ENCODE results near the gene MICU1. TPM values are rescaled to one million over a fixed set of nuclear protein-coding genes. Genes with fewer than 3 reads are reported as not detected.

MICU1 gene
- polyA plus RNA-seq, 1 of the 3 experiments (the other 2 are of a cell fraction): 24.6 TPM

DNA sequence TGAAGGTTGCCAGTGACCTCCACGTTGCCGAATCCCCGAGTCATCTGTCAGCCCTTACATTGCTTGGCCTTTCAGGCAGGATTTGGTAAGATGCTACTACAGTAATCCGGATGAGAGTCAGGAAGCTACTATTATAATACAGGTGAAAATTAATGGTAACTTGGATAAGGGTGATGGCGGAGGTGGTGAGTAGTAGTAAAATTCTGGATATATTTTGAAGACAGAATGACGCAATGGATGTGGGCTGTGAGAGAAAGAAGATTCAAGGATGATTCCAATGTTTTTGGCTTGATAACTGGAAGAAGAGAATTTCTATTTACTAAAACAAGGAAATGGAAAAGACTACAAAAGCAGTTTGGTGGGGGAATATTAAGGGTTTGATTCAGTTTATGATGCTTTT, 269.8 kb downstream of the MICU1 start:
- Histone ChIP-seq H3K27ac (ENCODE audit: low read depth in 2 of 2, low read length in 1 of 2) (no peak overlapping the region), H3K9me3 (no peaks in the 10 kb centered on the region), H3K9ac (no peak overlapping the region), H3K9me2 (no peaks in the 10 kb centered on the region), H3F3A (replicated peaks; ENCODE audit: insufficient read depth) (peaks cover 3% of the 10 kb centered on the region), H3K36me3 (replicated peaks in 1 of 2; ENCODE audit: control insufficient read depth in 1 of 2, insufficient read depth in 2 of 2, low read length in 1 of 2) (peaks cover 6 to 14% of the 10 kb centered on the region in 2 experiments), H3K4me2 (no peak overlapping the region), H3K79me2 (ENCODE audit: insufficient read depth) (peaks cover 31% of the 10 kb centered on the region), H3K4me3 (ENCODE audit: low read depth in 2 of 2, low read length in 1 of 2) (no peak overlapping the region), H2AFZ (ENCODE audit: low read depth) (no peak overlapping the region), H3K4me1 (ENCODE audit: control insufficient read depth in 1 of 2, insufficient read depth in 2 of 2, low read depth in 1 of 2, low read length in 1 of 2) (peaks cover 9 to 15% of the 10 kb centered on the region in 2 experiments; a peak in 1 of 4 replicates), H3K27me3 (ENCODE audit: insufficient read depth) (no peaks in the 10 kb centered on the region), H4K20me1 (ENCODE audit: insufficient read depth) (no peaks in the 10 kb centered on the region)
- ChIA-PET POLR2A (no interaction called here), CTCF (no interaction called here)
- no peak for TF ChIP-seq GATA2 (CRISPR knock-in tag; IDR thresholded peaks at IDR 0.05)
- TF ChIP-seq, protein P1, sequence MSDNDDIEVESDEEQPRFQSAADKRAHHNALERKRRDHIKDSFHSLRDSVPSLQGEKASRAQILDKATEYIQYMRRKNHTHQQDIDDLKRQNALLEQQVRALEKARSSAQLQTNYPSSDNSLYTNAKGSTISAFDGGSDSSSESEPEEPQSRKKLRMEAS (IDR thresholded peaks at IDR 0.05; ENCODE audit: low read depth): no peak
- TF ChIP-seq FOXM1 (IDR thresholded peaks at IDR 0.05; ENCODE audit: low read depth): no peak
- no peak for TF ChIP-seq MEF2A (IDR thresholded peaks at IDR 0.05; ENCODE audit: borderline replicate concordance, low read depth)
- TF ChIP-seq CHD2 (IDR thresholded peaks at IDR 0.05; ENCODE audit: low read length, partially characterized antibody): no peak
- TF ChIP-seq JUND (IDR thresholded peaks at IDR 0.05): no peak
- TF ChIP-seq EP300 (IDR thresholded peaks at IDR 0.05; ENCODE audit: borderline replicate concordance in 1 of 2, low read depth in 1 of 2, low read length in 1 of 2): no peak
- TF ChIP-seq RFX5 (IDR thresholded peaks at IDR 0.05; ENCODE audit: low read length): no peak
- no peak for TF ChIP-seq TAF1 (IDR thresholded peaks at IDR 0.05; ENCODE audit: borderline replicate concordance, low read depth, low read length)
- TF ChIP-seq, protein P2, sequence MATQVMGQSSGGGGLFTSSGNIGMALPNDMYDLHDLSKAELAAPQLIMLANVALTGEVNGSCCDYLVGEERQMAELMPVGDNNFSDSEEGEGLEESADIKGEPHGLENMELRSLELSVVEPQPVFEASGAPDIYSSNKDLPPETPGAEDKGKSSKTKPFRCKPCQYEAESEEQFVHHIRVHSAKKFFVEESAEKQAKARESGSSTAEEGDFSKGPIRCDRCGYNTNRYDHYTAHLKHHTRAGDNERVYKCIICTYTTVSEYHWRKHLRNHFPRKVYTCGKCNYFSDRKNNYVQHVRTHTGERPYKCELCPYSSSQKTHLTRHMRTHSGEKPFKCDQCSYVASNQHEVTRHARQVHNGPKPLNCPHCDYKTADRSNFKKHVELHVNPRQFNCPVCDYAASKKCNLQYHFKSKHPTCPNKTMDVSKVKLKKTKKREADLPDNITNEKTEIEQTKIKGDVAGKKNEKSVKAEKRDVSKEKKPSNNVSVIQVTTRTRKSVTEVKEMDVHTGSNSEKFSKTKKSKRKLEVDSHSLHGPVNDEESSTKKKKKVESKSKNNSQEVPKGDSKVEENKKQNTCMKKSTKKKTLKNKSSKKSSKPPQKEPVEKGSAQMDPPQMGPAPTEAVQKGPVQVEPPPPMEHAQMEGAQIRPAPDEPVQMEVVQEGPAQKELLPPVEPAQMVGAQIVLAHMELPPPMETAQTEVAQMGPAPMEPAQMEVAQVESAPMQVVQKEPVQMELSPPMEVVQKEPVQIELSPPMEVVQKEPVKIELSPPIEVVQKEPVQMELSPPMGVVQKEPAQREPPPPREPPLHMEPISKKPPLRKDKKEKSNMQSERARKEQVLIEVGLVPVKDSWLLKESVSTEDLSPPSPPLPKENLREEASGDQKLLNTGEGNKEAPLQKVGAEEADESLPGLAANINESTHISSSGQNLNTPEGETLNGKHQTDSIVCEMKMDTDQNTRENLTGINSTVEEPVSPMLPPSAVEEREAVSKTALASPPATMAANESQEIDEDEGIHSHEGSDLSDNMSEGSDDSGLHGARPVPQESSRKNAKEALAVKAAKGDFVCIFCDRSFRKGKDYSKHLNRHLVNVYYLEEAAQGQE (IDR thresholded peaks at IDR 0.05; ENCODE audit: low read depth, low read length): no peak
- TF ChIP-seq EZH2phosphoT487 (IDR thresholded peaks at IDR 0.05; ENCODE audit: borderline replicate concordance, low read depth): no peak
- TF ChIP-seq NFIC (IDR thresholded peaks at IDR 0.05; ENCODE audit: borderline replicate concordance): no peak
- TF ChIP-seq CTCF (IDR thresholded peaks at IDR 0.05): no peak
- no peak for TF ChIP-seq SIN3A (IDR thresholded peaks at IDR 0.05; ENCODE audit: borderline replicate concordance, low read depth, low read length)
- TF ChIP-seq ELF1 (IDR thresholded peaks at IDR 0.05): no peak
- no peak for TF ChIP-seq USF1 (IDR thresholded peaks at IDR 0.05; ENCODE audit: borderline replicate concordance, low read depth)
- TF ChIP-seq POLR2AphosphoS5 (IDR thresholded peaks at IDR 0.05; ENCODE audit: low read depth, low read length): no peak
- DNase-seq: no peak
- 96% methylated on average over 6 of the region's 6 CpGs for WGBS (ENCODE audit: low lambda C conversion rate)
